ENCODE data around the gene PDE6B. TPM values are rescaled to one million over a fixed set of nuclear protein-coding genes. Genes with fewer than 3 reads are reported as not detected.

Gene PDE6B
- total RNA-seq, 1 experiment from 2014 or later: 10.8 TPM

DNA sequence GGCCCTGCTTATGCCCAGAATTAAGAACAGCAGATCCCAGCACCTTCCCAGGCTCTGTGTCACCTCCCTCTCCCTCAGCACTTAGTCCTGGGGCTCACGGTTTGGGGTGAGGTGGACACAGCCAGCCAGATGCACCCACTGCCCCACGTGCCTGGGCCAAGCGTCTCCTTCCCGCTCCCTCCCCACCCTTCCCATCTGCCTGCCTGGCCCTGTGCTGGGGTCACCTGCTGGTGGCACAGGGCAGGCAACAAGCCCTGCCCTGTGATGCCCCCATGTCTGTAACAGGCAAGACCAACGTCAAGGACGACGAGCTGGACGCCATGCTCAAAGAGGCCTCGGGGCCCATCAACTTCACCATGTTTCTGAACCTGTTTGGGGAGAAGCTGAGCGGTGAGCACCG, 54.3 kb downstream of the PDE6B start:
- Histone ChIP-seq H3K4me1 (ENCODE audit: insufficient read depth, low read length) (no peaks in the 10 kb centered on the region), H3K9ac (ENCODE audit: extremely low read depth, insufficient read length, low read length) (no peak overlapping the region), H3K27ac (ENCODE audit: insufficient read length, low read depth, low read length) (no peak overlapping the region), H2BK20ac (ENCODE audit: low read depth, low read length, poor library complexity, severe bottlenecking) (no peak overlapping the region), H4K5ac (ENCODE audit: insufficient read length, low read depth, low read length) (no peak overlapping the region), H4K91ac (ENCODE audit: insufficient read length, low read depth, low read length) (no peak overlapping the region), H2AFZ (ENCODE audit: low read length) (no peak overlapping the region), H3K9me3 (ENCODE audit: control insufficient read depth, low read depth, low read length) (no peaks in the 10 kb centered on the region), H3K14ac (ENCODE audit: insufficient read depth, low read length) (no peak overlapping the region), H3K27me3 (ENCODE audit: insufficient read depth, low read length) (no peaks in the 10 kb centered on the region), H2BK15ac (ENCODE audit: low read depth, low read length) (no peak overlapping the region), H3K79me1 (ENCODE audit: insufficient read depth, low read depth, low read length, poor library complexity, severe bottlenecking) (no peaks in the 10 kb centered on the region), H4K20me1 (ENCODE audit: control insufficient read depth, insufficient read depth, insufficient read length) (no peaks in the 10 kb centered on the region), H3K79me2 (ENCODE audit: insufficient read depth, low read length) (no peaks in the 10 kb centered on the region), H2BK5ac (ENCODE audit: insufficient read length, low read length) (no peak overlapping the region), H3T11ph (ENCODE audit: low read length) (no peak overlapping the region), H3K56ac (ENCODE audit: insufficient read length, low read depth, low read length) (no peak overlapping the region), H2BK120ac (ENCODE audit: low read depth, low read length, poor library complexity, severe bottlenecking) (no peak overlapping the region), H2BK12ac (ENCODE audit: insufficient read length, low read depth, low read length) (no peak overlapping the region), H3K18ac (ENCODE audit: insufficient read length, low read depth, low read length) (no peak overlapping the region), H3K4ac (ENCODE audit: low read depth, low read length) (no peak overlapping the region), H3K4me2 (ENCODE audit: insufficient read depth, insufficient read length, low read length) (no peak overlapping the region), H3K23me2 (ENCODE audit: insufficient read length, low read depth, low read length, poor library complexity, severe bottlenecking) (peaks cover 11% of the 10 kb centered on the region), H3K23ac (ENCODE audit: insufficient read length, low read depth, low read length) (no peak overlapping the region), H2AK5ac (ENCODE audit: insufficient read length, low read length) (no peak overlapping the region), H4K8ac (replicated peaks; ENCODE audit: insufficient read length, low read depth, low read length) (no peak overlapping the region)
- no CpG with 5 or more reads among the region's 11 CpGs for WGBS (ENCODE audit: extremely low coverage, insufficient read length, low lambda C conversion rate)
- Mint-ChIP-seq H3K36me3 (ENCODE audit: insufficient read depth in 1 of 3, low read depth in 3 of 3) (no peaks in the 10 kb centered on the region; a peak in 2 of 7 replicates), H3K9me3 (no peaks in the 10 kb centered on the region), H3K4me3 (peak overlapping the region in 1 of 2 experiments; percentile 60; a peak in 2 of 5 replicates), H3K27me3 (ENCODE audit: low read depth) (peaks cover 11% of the 10 kb centered on the region), H3K4me1 (peaks cover 2 to 20% of the 10 kb centered on the region in 2 experiments), H3K27ac (no peak overlapping the region)
- TF ChIP-seq, protein P1, sequence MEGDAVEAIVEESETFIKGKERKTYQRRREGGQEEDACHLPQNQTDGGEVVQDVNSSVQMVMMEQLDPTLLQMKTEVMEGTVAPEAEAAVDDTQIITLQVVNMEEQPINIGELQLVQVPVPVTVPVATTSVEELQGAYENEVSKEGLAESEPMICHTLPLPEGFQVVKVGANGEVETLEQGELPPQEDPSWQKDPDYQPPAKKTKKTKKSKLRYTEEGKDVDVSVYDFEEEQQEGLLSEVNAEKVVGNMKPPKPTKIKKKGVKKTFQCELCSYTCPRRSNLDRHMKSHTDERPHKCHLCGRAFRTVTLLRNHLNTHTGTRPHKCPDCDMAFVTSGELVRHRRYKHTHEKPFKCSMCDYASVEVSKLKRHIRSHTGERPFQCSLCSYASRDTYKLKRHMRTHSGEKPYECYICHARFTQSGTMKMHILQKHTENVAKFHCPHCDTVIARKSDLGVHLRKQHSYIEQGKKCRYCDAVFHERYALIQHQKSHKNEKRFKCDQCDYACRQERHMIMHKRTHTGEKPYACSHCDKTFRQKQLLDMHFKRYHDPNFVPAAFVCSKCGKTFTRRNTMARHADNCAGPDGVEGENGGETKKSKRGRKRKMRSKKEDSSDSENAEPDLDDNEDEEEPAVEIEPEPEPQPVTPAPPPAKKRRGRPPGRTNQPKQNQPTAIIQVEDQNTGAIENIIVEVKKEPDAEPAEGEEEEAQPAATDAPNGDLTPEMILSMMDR (conservative IDR thresholded peaks at IDR 0.05): no peak
- DNase-seq: no peak

All from H9 (cell line).